ENCODE measurements around the gene ZNF622.

Gene ZNF622

DNA sequence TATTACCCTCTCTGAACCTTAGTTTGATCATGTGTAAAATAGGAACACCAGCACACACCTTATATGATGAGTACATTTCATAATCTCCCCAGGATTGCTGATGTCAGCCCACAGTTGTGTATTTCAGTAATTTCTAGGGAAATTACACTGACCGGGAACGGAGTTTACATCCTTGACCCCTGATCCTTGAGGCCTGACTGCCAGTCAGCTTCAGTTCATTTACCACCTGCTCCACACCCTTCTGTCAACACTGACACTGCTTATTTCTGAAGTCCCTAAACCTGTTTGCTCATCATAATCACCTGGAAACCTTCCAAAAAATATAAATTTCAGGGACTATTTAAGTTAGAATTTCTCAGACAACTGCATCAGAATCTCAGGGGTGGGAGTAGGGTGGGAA is 55.3 kb downstream of the ZNF622 start:
- Histone ChIP-seq H3K9me3 (ENCODE audit: control insufficient read depth in 2 of 2, low read length in 2 of 2) (no peaks in the 10 kb centered on the region), H3K9ac (ENCODE audit: low read length in 2 of 2) (no peak overlapping the region), H3K4me1 (ENCODE audit: control insufficient read depth, insufficient read depth, low read length) (no peaks in the 10 kb centered on the region), H3K27ac (ENCODE audit: low read length) (no peak overlapping the region), H3K4me3 (ENCODE audit: low read length in 2 of 2) (no peak overlapping the region), H3K36me3 (ENCODE audit: control insufficient read depth in 2 of 2, insufficient read depth in 2 of 2, low read length in 2 of 2) (no peaks in the 10 kb centered on the region), H3K27me3 (ENCODE audit: control insufficient read depth in 1 of 2, insufficient read depth in 2 of 2, low read length in 2 of 2) (no peaks in the 10 kb centered on the region)

DNA sequence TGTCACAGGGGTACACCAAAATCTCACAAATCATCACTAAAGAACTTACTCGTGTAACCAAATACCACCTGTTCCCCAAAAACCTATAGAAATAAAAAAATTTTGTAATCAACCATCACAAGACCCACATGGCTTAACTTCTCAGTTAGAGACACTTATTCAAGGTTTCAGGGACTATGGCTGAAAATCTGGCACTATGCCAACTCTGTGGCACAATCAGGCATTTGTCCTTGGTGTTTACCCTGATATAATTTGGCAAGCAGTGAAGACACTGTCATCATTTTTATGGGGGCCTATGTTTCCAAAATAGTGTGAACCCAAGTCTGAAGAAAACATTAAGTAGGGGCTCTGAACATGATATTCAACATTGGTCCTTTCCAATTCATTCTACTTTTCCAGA is 59.0 kb downstream of the ZNF622 start:
- Histone ChIP-seq H3K9ac (ENCODE audit: low read length in 2 of 2) (no peak overlapping the region), H3K4me1 (ENCODE audit: control insufficient read depth, insufficient read depth, low read length) (no peaks in the 10 kb centered on the region), H3K36me3 (ENCODE audit: control insufficient read depth in 2 of 2, insufficient read depth in 2 of 2, low read length in 2 of 2) (no peaks in the 10 kb centered on the region), H3K4me3 (ENCODE audit: low read length in 2 of 2) (no peak overlapping the region), H3K9me3 (ENCODE audit: control insufficient read depth in 2 of 2, low read length in 2 of 2) (no peaks in the 10 kb centered on the region), H3K27ac (ENCODE audit: low read length) (no peak overlapping the region), H3K27me3 (ENCODE audit: control insufficient read depth in 1 of 2, insufficient read depth in 2 of 2, low read length in 2 of 2) (no peaks in the 10 kb centered on the region)

DNA sequence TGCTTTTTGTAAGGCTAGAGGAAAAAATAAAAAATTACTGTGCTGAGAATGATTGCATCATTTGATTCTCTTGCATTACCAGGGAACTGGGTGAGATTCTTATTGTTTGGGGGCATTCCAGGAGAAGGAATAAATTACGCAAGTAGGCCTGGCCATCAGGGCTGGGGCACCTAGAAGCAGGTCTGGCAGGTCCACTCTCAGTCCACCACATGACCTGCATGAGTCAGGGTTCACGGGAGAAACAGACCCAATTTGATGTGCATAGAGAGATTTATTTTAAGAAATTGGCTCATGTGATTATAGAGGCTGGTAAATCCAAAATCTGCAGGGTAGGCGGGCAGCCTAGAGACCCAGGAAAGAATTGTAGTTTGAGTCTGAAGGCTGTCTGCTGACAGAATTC is 59.6 kb downstream of the ZNF622 start:
- H3K36me3 ChIP-seq (ENCODE audit: control insufficient read depth in 2 of 2, insufficient read depth in 2 of 2, low read length in 2 of 2), result no peaks in the 10 kb centered on the region

More for the DNA sequence above, 59.6 kb downstream of the ZNF622 start:
- Histone ChIP-seq H3K27me3 (ENCODE audit: control insufficient read depth in 1 of 2, insufficient read depth in 2 of 2, low read length in 2 of 2) (no peaks in the 10 kb centered on the region), H3K27ac (ENCODE audit: low read length) (no peak overlapping the region), H3K9me3 (ENCODE audit: control insufficient read depth in 2 of 2, low read length in 2 of 2) (no peaks in the 10 kb centered on the region), H3K4me3 (ENCODE audit: low read length in 2 of 2) (no peak overlapping the region), H3K9ac (ENCODE audit: low read length in 2 of 2) (no peak overlapping the region), H3K4me1 (ENCODE audit: control insufficient read depth, insufficient read depth, low read length) (no peaks in the 10 kb centered on the region)

Measured in stomach smooth muscle (tissue), 2 donors.